Measurements from ENCODE around the gene TASP1. TPM values are rescaled to one million over a fixed set of nuclear protein-coding genes. Genes with fewer than 3 reads are reported as not detected.
A peak's percentile ranks its signal among the peaks of the same experiment; 100 is the strongest.

Gene TASP1
- 10 to 100 TPM in 3 of 4 donors, 1 to 10 TPM in 1; 7.8 to 13.0 (median 11.8) TPM for total RNA-seq
- polyA plus RNA-seq = 1 to 10 TPM; 4.8 to 8.3 (median 7.7) TPM

GRCh38 chr20:13638496-13639149 is at the start of gene TASP1:
TSS of gene TASP1 (minus strand) at chr20:13638932. CDS start at chr20:13630078, 8,854 bp downstream.
- WGBS, 2 donors = 0% methylated on average over 50 of the region's 50 CpGs
- peak within 1 kb of the TSS; percentile 74 to 81 (median 80) for H3K27ac ChIP-seq
- no peaks in the 10 kb centered on the region for H3K27me3 ChIP-seq
- TF ChIP-seq POLR2A (IDR thresholded peaks at IDR 0.05) (peak in 1 of 2 donors; percentile 41), EP300 (IDR thresholded peaks at IDR 0.05) (no peak), POLR2AphosphoS5 (IDR thresholded peaks at IDR 0.05) (peak; percentile 54 to 83 (median 70)), CTCF (IDR thresholded peaks at IDR 0.05) (no peak)
- peak; percentile 98 for DNase-seq
- H3K4me1 ChIP-seq = peaks cover 0 to 13% (median 11%) of the 10 kb centered on the region in 4 donors
- peak within 1 kb of the TSS; percentile 79 to 99 (median 94) for H3K4me3 ChIP-seq
- no peaks in the 10 kb centered on the region for H3K9me3 ChIP-seq
- H3K36me3 ChIP-seq = no peaks in the 10 kb centered on the region
- intact Hi-C loops (cut with DNase I) = loop anchor here (2.0 to 10.0 kb wide), 2 partner anchors 146 to 314 kb away; partner anchors contain the start of genes ESF1 and NDUFAF5

GRCh38 chr20:13687815-13688214 is 49.1 kb upstream of the TASP1 start:
- Histone ChIP-seq H3K36me3 (no peaks in the 10 kb centered on the region), H3K4me1 (no peaks in the 10 kb centered on the region), H3K4me3 (no peak overlapping the region), H3K9me3 (no peaks in the 10 kb centered on the region), H3K27me3 (no peaks in the 10 kb centered on the region), H3K27ac (no peak overlapping the region)
- no peak for TF ChIP-seq CTCF (IDR thresholded peaks at IDR 0.05)
- no peak for TF ChIP-seq POLR2A (IDR thresholded peaks at IDR 0.05)
- TF ChIP-seq POLR2AphosphoS5 (IDR thresholded peaks at IDR 0.05) = no peak
- no peak for TF ChIP-seq EP300 (IDR thresholded peaks at IDR 0.05)
- no peak for DNase-seq
- 84 to 91% methylated on average over 3 of the region's 3 CpGs for WGBS, 2 donors
- intact Hi-C loops (cut with DNase I) = no loop called here

- DNase-seq = no peak
- Histone ChIP-seq H3K9me3 (no peaks in the 10 kb centered on the region), H3K4me1 (no peaks in the 10 kb centered on the region), H3K27me3 (no peaks in the 10 kb centered on the region), H3K4me3 (no peak overlapping the region), H3K36me3 (no peaks in the 10 kb centered on the region), H3K27ac (no peak overlapping the region)
- intact Hi-C loops (cut with DNase I) = no loop called here
- TF ChIP-seq POLR2AphosphoS5 (IDR thresholded peaks at IDR 0.05) (no peak), EP300 (IDR thresholded peaks at IDR 0.05) (no peak), CTCF (IDR thresholded peaks at IDR 0.05) (no peak), POLR2A (IDR thresholded peaks at IDR 0.05) (no peak)
- 87 to 95% methylated on average over 2 of the region's 2 CpGs for WGBS, 2 donors
Measured at GRCh38 chr20:13685623-13686022, 46.9 kb upstream of the TASP1 start.

GRCh38 chr20:13684566-13685222 is 46.0 kb upstream of the TASP1 start:
- no peak for DNase-seq
- 45 to 85% methylated on average over 5 of the region's 5 CpGs for WGBS, 2 donors
- Histone ChIP-seq H3K36me3 (no peaks in the 10 kb centered on the region), H3K4me1 (no peaks in the 10 kb centered on the region), H3K27me3 (no peaks in the 10 kb centered on the region), H3K4me3 (no peak overlapping the region), H3K9me3 (no peaks in the 10 kb centered on the region), H3K27ac (no peak overlapping the region)
- intact Hi-C loops (cut with DNase I) = no loop called here
- TF ChIP-seq EP300 (IDR thresholded peaks at IDR 0.05) = no peak
- no peak for TF ChIP-seq POLR2A (IDR thresholded peaks at IDR 0.05)
- TF ChIP-seq POLR2AphosphoS5 (IDR thresholded peaks at IDR 0.05) = no peak
- no peak for TF ChIP-seq CTCF (IDR thresholded peaks at IDR 0.05)
